ENCODE data around the gene DERA. TPM values are rescaled to one million over a fixed set of nuclear protein-coding genes. Genes with fewer than 3 reads are reported as not detected.

DERA gene
- total RNA-seq, 2 experiments from 2014 or later, result 24.5 to 28.3 TPM

DNA sequence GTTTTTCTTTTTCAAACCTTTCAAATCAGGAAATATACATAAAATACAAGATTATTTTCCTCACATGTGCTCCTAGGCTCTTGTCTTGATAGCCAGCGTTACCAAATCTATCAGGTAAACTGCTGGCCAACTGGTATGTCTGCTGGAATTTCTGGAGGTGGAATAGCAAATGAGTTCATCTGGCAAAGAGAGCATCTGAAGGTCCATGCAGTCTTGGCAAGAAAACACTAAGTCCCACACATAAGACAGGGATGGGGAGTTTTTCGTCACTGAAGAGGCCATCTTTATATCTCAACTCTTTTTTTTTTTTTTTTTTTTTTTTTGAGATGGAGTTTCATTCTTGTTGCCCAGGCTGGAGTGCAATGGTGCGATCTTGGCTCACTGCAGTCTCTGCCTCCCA, 60.1 kb downstream of the DERA start:
- TF ChIP-seq, protein P1, sequence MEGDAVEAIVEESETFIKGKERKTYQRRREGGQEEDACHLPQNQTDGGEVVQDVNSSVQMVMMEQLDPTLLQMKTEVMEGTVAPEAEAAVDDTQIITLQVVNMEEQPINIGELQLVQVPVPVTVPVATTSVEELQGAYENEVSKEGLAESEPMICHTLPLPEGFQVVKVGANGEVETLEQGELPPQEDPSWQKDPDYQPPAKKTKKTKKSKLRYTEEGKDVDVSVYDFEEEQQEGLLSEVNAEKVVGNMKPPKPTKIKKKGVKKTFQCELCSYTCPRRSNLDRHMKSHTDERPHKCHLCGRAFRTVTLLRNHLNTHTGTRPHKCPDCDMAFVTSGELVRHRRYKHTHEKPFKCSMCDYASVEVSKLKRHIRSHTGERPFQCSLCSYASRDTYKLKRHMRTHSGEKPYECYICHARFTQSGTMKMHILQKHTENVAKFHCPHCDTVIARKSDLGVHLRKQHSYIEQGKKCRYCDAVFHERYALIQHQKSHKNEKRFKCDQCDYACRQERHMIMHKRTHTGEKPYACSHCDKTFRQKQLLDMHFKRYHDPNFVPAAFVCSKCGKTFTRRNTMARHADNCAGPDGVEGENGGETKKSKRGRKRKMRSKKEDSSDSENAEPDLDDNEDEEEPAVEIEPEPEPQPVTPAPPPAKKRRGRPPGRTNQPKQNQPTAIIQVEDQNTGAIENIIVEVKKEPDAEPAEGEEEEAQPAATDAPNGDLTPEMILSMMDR (IDR thresholded peaks at IDR 0.05), result no peak
- Mint-ChIP-seq H3K9me3 (no peaks in the 10 kb centered on the region), H3K36me3 (ENCODE audit: low read depth) (peaks cover 16% of the 10 kb centered on the region), H3K27ac (no peak overlapping the region), H3K4me1 (ENCODE audit: low read depth) (no peaks in the 10 kb centered on the region), H3K27me3 (no peaks in the 10 kb centered on the region), H3K4me3 (no peak overlapping the region)
- ATAC-seq, result no peak
- ChIA-PET POLR2A (no interaction called here), CTCF (no interaction called here)
- no peak for DNase-seq
- intact Hi-C loops (cut with micrococcal nuclease), result no loop called here

DNA sequence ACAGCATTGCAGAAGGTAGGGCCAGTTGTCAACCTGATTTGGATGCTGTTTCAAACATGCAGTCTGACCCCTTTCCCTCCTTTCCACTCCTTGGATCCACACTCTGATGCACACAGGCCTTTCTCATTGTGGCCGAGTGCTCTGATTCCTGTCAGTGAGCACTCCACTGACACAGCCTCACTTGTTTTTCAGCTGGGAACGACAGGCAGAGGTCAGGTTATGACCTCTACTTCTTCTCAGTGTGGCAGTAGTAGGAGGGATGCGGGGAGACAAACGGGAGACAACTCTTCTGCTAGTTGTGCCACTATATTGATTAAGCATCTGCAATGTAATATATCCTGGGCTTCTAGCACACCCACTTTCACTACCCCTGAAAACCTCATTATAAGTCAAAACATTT, 61.8 kb downstream of the DERA start:
- H3K9me3 Mint-ChIP-seq, result no peaks in the 10 kb centered on the region
- no peak for DNase-seq
- ChIA-PET POLR2A (no interaction called here), CTCF (no interaction called here)
- no peak overlapping the region for H3K4me3 Mint-ChIP-seq
- TF ChIP-seq, protein P1 (IDR thresholded peaks at IDR 0.05), result no peak
- H3K27me3 Mint-ChIP-seq, result no peaks in the 10 kb centered on the region
- no peak for ATAC-seq
- intact Hi-C loops (cut with micrococcal nuclease), result no loop called here
- peaks cover 12% of the 10 kb centered on the region for H3K36me3 Mint-ChIP-seq (ENCODE audit: low read depth)
- no peak overlapping the region for H3K27ac Mint-ChIP-seq
- H3K4me1 Mint-ChIP-seq (ENCODE audit: low read depth), result no peaks in the 10 kb centered on the region

DNA sequence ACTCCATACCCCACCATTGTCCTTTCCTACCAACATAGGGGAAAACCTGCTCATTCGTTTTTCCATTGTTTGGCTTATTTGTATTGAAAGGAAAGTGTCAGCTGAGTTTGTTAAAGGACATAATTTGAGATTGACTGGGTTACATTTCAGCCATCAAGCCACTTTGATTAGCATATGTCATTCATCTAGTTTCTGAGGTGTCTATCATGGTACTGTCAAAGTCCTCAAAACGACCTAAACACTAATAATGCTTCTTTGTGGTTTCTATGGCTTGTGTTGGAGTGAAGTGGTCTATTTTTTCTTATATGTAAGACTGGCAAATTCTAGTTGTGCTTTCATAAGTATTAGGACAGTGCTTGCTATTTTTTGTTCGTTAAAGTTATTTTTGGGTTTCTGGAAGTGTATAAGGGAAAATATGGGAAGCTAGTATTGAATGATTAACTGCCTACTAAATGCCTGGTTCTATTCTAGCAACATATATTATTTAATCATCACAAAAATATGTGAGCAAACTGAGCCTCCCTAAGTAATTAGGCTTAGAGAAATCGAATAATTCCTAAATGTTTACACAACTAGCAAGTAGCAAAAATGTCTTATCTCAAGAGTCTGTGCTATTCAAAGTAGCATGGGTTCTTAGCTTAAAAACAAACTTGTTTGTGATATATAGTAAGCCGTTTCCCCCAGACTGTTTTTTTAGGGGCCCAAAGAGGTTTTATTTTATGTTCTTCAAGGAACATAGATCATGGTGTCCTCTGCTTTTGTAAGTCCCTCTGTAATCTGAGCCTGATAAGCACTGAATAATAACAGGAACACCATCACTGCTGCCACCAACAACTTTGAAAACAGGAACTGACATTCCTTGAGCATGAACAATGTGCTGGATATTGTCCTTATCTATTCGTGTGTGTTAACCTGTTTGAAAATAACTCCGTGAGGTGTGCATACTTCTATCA, 67.1 kb downstream of the DERA start:
- no peak overlapping the region for H3K27ac Mint-ChIP-seq
- H3K36me3 Mint-ChIP-seq (ENCODE audit: low read depth), result peaks cover 9% of the 10 kb centered on the region
- CTCF ChIA-PET, result interaction anchor here (0.6 to 1.2 kb wide), 5 partner anchors 12 to 183 kb away, joined by 3 read pairs; no protein-coding TSS in a partner anchor
- no peak for ATAC-seq
- no peak overlapping the region for H3K4me3 Mint-ChIP-seq
- intact Hi-C loops (cut with micrococcal nuclease), result no loop called here
- TF ChIP-seq, protein P1 (IDR thresholded peaks at IDR 0.05), result no peak
- no peaks in the 10 kb centered on the region for H3K4me1 Mint-ChIP-seq (ENCODE audit: low read depth)
- H3K9me3 Mint-ChIP-seq, result no peaks in the 10 kb centered on the region
- DNase-seq, result no peak
- H3K27me3 Mint-ChIP-seq, result no peaks in the 10 kb centered on the region
- POLR2A ChIA-PET, result no interaction called here

DNA sequence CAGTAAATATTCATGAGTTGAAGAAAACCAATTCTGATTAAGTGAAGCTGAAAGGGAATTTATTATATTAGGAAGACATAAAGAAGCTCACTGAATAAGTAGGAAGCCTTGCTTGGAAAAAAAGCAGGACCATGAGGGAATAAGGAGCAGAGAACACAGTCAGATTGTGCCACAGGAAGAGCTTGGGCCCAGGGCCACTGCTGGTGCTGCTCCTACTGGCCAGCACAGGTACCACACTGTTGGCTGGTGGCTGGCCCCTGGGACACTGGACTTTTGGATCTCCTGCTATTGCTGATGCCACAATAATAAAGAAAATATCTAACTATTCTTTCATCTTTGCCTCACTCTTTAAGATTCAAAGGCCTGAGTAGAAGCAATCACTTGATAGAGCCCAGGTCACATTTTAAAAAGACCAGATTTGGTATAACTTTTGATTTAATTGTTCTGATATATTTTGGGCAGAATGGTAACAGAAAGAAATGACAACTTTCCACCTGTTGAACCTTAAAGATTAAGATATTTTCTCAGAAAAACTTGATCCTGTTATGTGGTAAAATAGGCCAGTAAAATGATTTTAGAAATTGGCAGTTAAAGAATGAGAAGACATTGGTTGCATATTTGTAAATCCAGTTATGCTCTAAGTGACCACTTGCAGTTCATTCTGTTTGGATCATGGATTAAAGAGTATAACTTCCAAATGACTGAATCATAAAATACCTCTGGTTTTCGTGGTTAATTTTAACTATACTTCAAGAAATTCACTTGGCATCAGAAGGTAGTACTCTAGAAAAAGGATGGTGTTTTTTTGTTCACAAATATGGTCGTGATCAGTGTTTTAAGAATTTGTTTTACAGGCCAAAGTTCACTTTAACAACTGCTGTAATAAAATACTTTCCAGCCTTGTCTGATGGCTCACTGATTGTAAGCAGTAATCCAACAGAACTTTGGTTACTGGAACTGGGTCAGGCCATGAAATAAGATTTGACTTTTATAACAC, 68.3 kb downstream of the DERA start:
- H3K36me3 Mint-ChIP-seq (ENCODE audit: low read depth), result peaks cover 16% of the 10 kb centered on the region
- no peaks in the 10 kb centered on the region for H3K9me3 Mint-ChIP-seq
- ChIA-PET CTCF (interaction anchor here (0.6 to 1.2 kb wide), 4 partner anchors 13 to 184 kb away, joined by 3 read pairs; no protein-coding TSS in a partner anchor), POLR2A (no interaction called here)
- ATAC-seq, result no peak
- no peak overlapping the region for H3K27ac Mint-ChIP-seq
- intact Hi-C loops (cut with micrococcal nuclease), result no loop called here
- H3K27me3 Mint-ChIP-seq, result no peaks in the 10 kb centered on the region
- H3K4me3 Mint-ChIP-seq, result no peak overlapping the region
- TF ChIP-seq, protein P1 (IDR thresholded peaks at IDR 0.05), result peak; percentile 61
- peak; percentile 13 for DNase-seq
- H3K4me1 Mint-ChIP-seq (ENCODE audit: low read depth), result no peaks in the 10 kb centered on the region
